ENCODE data around the gene WIPF3.
A peak's percentile ranks its signal among the peaks of the same experiment; 100 is the strongest.

Gene WIPF3

GRCh38 chr7:29809533-29810155, 3.3 kb downstream of the WIPF3 start:
- no peak for DNase-seq

- DNase-seq, result no peak
Observed at GRCh38 chr7:29810297-29810696, 4.0 kb downstream of the WIPF3 start.

- no peak for DNase-seq
Observed at GRCh38 chr7:29810813-29811482, 4.6 kb downstream of the WIPF3 start.

- no peak for DNase-seq
Observed at GRCh38 chr7:29811586-29811985, 5.3 kb downstream of the WIPF3 start.

GRCh38 chr7:29812185-29812876, 6.0 kb downstream of the WIPF3 start:
- no peak for DNase-seq

GRCh38 chr7:29815181-29816105, 9.1 kb downstream of the WIPF3 start:
- no peak for DNase-seq

GRCh38 chr7:29818308-29818707, 12.0 kb downstream of the WIPF3 start:
- no peak for DNase-seq

GRCh38 chr7:29825775-29826529, 19.6 kb downstream of the WIPF3 start:
- no peak for DNase-seq

GRCh38 chr7:29826530-29826822, 20.2 kb downstream of the WIPF3 start:
- no peak for DNase-seq

GRCh38 chr7:29826904-29827303, 20.6 kb downstream of the WIPF3 start:
- DNase-seq, result no peak

GRCh38 chr7:29831705-29832104, 25.4 kb downstream of the WIPF3 start:
- no peak for DNase-seq

GRCh38 chr7:29833929-29834328, 27.6 kb downstream of the WIPF3 start:
- no peak for DNase-seq

- no peak for DNase-seq
Observed at GRCh38 chr7:29835718-29836117, 29.4 kb downstream of the WIPF3 start.

GRCh38 chr7:29839302-29839701, 33.0 kb downstream of the WIPF3 start:
- no peak for DNase-seq

GRCh38 chr7:29839921-29840320, 33.6 kb downstream of the WIPF3 start:
- no peak for DNase-seq

- no peak for DNase-seq
Observed at GRCh38 chr7:29840701-29841100, 34.4 kb downstream of the WIPF3 start.

- DNase-seq, result no peak
Observed at GRCh38 chr7:29841926-29842701, 35.8 kb downstream of the WIPF3 start.

GRCh38 chr7:29843093-29843492, 36.8 kb downstream of the WIPF3 start:
- peak; percentile 43 for DNase-seq

- DNase-seq, result no peak
Observed at GRCh38 chr7:29843726-29844125, 37.4 kb downstream of the WIPF3 start.

- DNase-seq, result no peak
Observed at GRCh38 chr7:29844559-29844958, 38.3 kb downstream of the WIPF3 start.

GRCh38 chr7:29847496-29847895, 41.2 kb downstream of the WIPF3 start:
- no peak for DNase-seq

GRCh38 chr7:29847916-29848315, 41.6 kb downstream of the WIPF3 start:
- DNase-seq, result no peak
